HepG2 (cell line): ENCODE measurements around the gene DDX24. TPM values are rescaled to one million over a fixed set of nuclear protein-coding genes. Genes with fewer than 3 reads are reported as not detected.

ENCODE experiments used
- ATAC-seq: fragments of 200-7000 bp; cut with Tn5 transposase; 3 replicates; pipeline ENCODE4 v1.9.1; 2020; ENCODE audit warnings: mild to moderate bottlenecking, moderate library complexity
- BruUV-seq: library from RNA; stranded (reverse); fragments of 400-500 nt; replicated peaks from 2 replicates; lab custom pipeline; 2021; lab: Mats Ljungman, UMichigan
- CTCF ChIA-PET: fragments of 300-600 bp; formaldehyde crosslinking; extraction: SDS; loops from one replicate; lab custom pipeline; 2021; ENCODE audit warnings: low total read pairs, inconsistent platforms, low intra/inter-chr PET ratio; lab: Yijun Ruan, JAX
- POLR2A ChIA-PET: fragments of 350-600 bp; sonication (Branson Sonifier 250); formaldehyde crosslinking; loops from one replicate; lab custom pipeline; 2020; ENCODE audit warnings: antibody characterized with exemption, inconsistent platforms; lab: Yijun Ruan, JAX
- DNase-seq: peaks from one replicate; pipeline ENCODE4 v3.0.0-alpha.2; 2015; ENCODE audit warnings: low spot score
- FAIRE-seq: peaks from 3 replicates; lab custom pipeline; 2011; peaks lifted over from hg19 to GRCh38; lab: Jason Lieb, UNC
- H2AFZ ChIP-seq: one replicate; pipeline ENCODE4 v1.6.1; 2011; ENCODE audit warnings: low read length, inconsistent platforms
- H3K27ac ChIP-seq: fragments of 300-600 bp; 3 replicates; pipeline ENCODE4 v1.8.0; 2011; ENCODE audit warnings: mixed run types, mild to moderate bottlenecking, mixed read lengths, low read length, inconsistent platforms; ENCODE audit not compliant: insufficient read depth; ENCODE audit errors: extremely low read length
- H3K27me3 ChIP-seq, 2 experiments: fragments of 200-600 bp in 1 of 2; 2 replicates in 1 of 2; 3 replicates in 1 of 2; pipeline versions ENCODE4 v1.6.0 to v1.8.0; 2011; ENCODE audit warnings: low read length in 2 of 2, mild to moderate bottlenecking in 2 of 2, moderate library complexity in 2 of 2, inconsistent platforms in 1 of 2; ENCODE audit not compliant: insufficient read depth in 2 of 2, control insufficient read depth in 1 of 2
- H3K36me3 ChIP-seq, 2 experiments: fragments of 200-600 bp in 1 of 2; replicated peaks in 1 of 2; 2 replicates in 1 of 2; 3 replicates in 1 of 2; pipeline versions ENCODE4 v1.5.1 to v1.8.0; 2011; ENCODE audit warnings: low read length in 2 of 2, inconsistent platforms in 1 of 2; ENCODE audit not compliant: insufficient read depth in 2 of 2, control insufficient read depth in 1 of 2
- H3K4me1 ChIP-seq: 2 replicates; pipeline ENCODE4 v1.5.1; 2012; ENCODE audit warnings: low read length, inconsistent platforms; ENCODE audit not compliant: insufficient read depth
- H3K4me2 ChIP-seq: 2 replicates; pipeline ENCODE4 v1.6.0; 2011; ENCODE audit warnings: low read depth, low read length, inconsistent platforms
- H3K4me3 ChIP-seq, 3 experiments: fragments of 200-600 bp in 1 of 3; sonication (generic), shearing (Covaris generic) in 1 of 3; replicated peaks in 1 of 3; 2 replicates each; pipeline ENCODE4 v1.5.1; 2011 to 2016; ENCODE audit warnings: low read length in 3 of 3, inconsistent platforms in 2 of 3, low read depth in 2 of 3, mild to moderate bottlenecking in 2 of 3, control low read depth in 1 of 3, mixed read lengths in 1 of 3; ENCODE audit not compliant: insufficient read depth in 1 of 3
- H3K79me2 ChIP-seq: one replicate; pipeline ENCODE4 v1.6.1; 2011; ENCODE audit warnings: low read length, inconsistent platforms; ENCODE audit not compliant: insufficient read depth
- H3K9ac ChIP-seq: 2 replicates; pipeline ENCODE4 v1.6.0; 2011; ENCODE audit warnings: mild to moderate bottlenecking, low read depth, low read length, inconsistent platforms; ENCODE audit not compliant: insufficient read depth
- H3K9me3 ChIP-seq: 2 replicates; pipeline ENCODE4 v1.5.1; 2012; ENCODE audit warnings: mild to moderate bottlenecking, low read length
- H4K20me1 ChIP-seq: 2 replicates; pipeline ENCODE4 v1.6.0; 2011; ENCODE audit warnings: inconsistent platforms, mild to moderate bottlenecking, low read length, moderate library complexity; ENCODE audit not compliant: insufficient read depth
- FOSL2 ChIP-seq: sonication (generic); formaldehyde crosslinking; IDR thresholded peaks from 2 replicates; pipeline ENCODE4 v1.4.0; 2020; ENCODE audit warnings: missing genetic modification reagents
- MAFK ChIP-seq, 2 experiments: IDR thresholded peaks in 1 of 2; conservative IDR thresholded peaks in 1 of 2; 2 replicates each; pipeline ENCODE4 v1.6.1; 2011; ENCODE audit warnings: improper control_type of control experiment in 2 of 2, low read length in 2 of 2
- MNT ChIP-seq: fragments of 450-650 bp; IDR thresholded peaks from 2 replicates; pipeline ENCODE4 v1.6.1; 2016
- MTA1 ChIP-seq: sonication (generic); formaldehyde crosslinking; IDR thresholded peaks from 2 replicates; pipeline ENCODE4 v1.4.0; 2020; ENCODE audit warnings: missing genetic modification reagents, mild to moderate bottlenecking, borderline replicate concordance
- YY1 ChIP-seq: IDR thresholded peaks from 2 replicates; pipeline ENCODE4 v1.6.1; 2011; ENCODE audit warnings: low read length, low read depth, moderate library complexity, mild to moderate bottlenecking; ENCODE audit not compliant: insufficient read depth, insufficient replicate concordance
- ZNF768 ChIP-seq: sonication (generic); formaldehyde crosslinking; IDR thresholded peaks from 2 replicates; pipeline ENCODE4 v1.4.0; 2020; ENCODE audit warnings: missing genetic modification reagents
- ZNF792 ChIP-seq: IDR thresholded peaks from 2 replicates; pipeline ENCODE4 v1.6.1; 2016
- WGBS: methylation state at CpG from one replicate; pipeline ENCODE4 v1.1.6; 2017; ENCODE audit warnings: low lambda C conversion rate; 5-methylcytosine and 5-hydroxymethylcytosine counted together
- in situ Hi-C: cut with HindIII; loops from 2 replicates; pipeline ENCODE4 v1.10.0; 2017; ENCODE audit warnings: low pct_unique_long_range_greater_than_20kb; ENCODE audit not compliant: extremely low pct_ligation_motif_present
- intact Hi-C: fragments of 100-400 bp; cut with micrococcal nuclease; formaldehyde crosslinking; loops from one replicate; pipeline ENCODE4 v1.10.0; 2022; ENCODE audit not compliant: unreplicated experiment
- polyA plus RNA-seq, 8 experiments: library from polyadenylated mRNA; depleted of rRNA in 3 of 8; stranded (reverse) in 7 of 8; unstranded in 1 of 8; fragments of >200 nt; fragmentation: Illumina TruSeq in 4 of 8; extraction: Trizol in 4 of 8; gene quantifications; 2 replicates each; pipeline versions ENCODE4 v1.2.1 to v1.2.3, GENCODE V29; 2011 to 2016; ENCODE audit warnings: low read depth in 4 of 8, missing spikeins in 1 of 8, mixed read lengths in 1 of 8; ENCODE audit not compliant: insufficient read depth in 1 of 8
- total RNA-seq, 5 experiments: library from RNA; depleted of rRNA; stranded (reverse); fragments of >200 nt; fragmentation: Illumina TruSeq; extraction: Trizol; gene quantifications; 2 replicates each; pipeline ENCODE4 v1.2.3, GENCODE V29; 2016; ENCODE audit warnings: low read depth in 1 of 5

Gene DDX24
- total and polyA plus RNA-seq, 2 of the 13 experiments (the other 11 are each of a cell fraction or from before 2014, with no cell fraction given), result 67.3 to 149 TPM

DNA sequence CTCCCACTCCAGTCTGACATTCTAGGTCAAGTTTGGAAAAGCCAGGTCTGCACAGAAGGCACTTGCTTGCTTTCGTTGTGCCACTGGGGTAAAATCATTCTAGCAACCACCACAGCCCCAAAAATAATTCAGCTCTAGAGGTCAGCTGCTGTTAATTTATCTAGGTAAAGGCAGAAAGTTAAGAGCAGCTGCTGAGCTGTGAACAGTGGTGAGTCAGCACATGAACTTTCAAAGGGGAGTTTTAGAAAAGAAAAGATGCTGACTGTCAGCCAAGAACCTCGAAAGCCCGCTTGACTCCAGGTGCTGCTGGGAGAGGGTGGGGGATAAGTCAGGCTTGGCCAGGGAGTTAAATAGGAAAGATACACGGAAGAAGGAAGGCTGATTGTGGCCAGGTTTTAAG is 71.2 kb downstream of the DDX24 start:
- TF ChIP-seq MNT (no peak), MAFK (conservative IDR thresholded peaks at IDR 0.05 in 1 of 2, IDR thresholded peaks at IDR 0.05 in 1 of 2; ENCODE audit: low read length in 2 of 2) (peak in 1 of 2 experiments; percentile 32; a peak in 2 of 4 replicates)
- no peak overlapping the region for H3K27ac ChIP-seq
- POLR2A ChIA-PET, result no interaction called here
- CTCF ChIA-PET, result no interaction called here
- no peak overlapping the region for H2AFZ ChIP-seq
- H3K9me3 ChIP-seq, result no peaks in the 10 kb centered on the region
- no peak overlapping the region for H3K4me3 ChIP-seq
- H3K4me1 ChIP-seq, result peaks cover 32% of the 10 kb centered on the region
- intact Hi-C loops, result no loop called here
- ATAC-seq, result no peak
- in situ Hi-C loops, result no loop called here
- H3K79me2 ChIP-seq, result no peaks in the 10 kb centered on the region
- no peaks in the 10 kb centered on the region for H3K36me3 ChIP-seq
- 9% methylated on average over 4 of the region's 4 CpGs for WGBS
- no peak for FAIRE-seq
- H3K27me3 ChIP-seq, result no peaks in the 10 kb centered on the region; a peak in 2 of 5 replicates
- no peaks in the 10 kb centered on the region for H4K20me1 ChIP-seq
- no TSS peak for BruUV-seq
- no peak overlapping the region for H3K4me2 ChIP-seq
- H3K9ac ChIP-seq, result no peak overlapping the region
- DNase-seq, result no peak

DNA sequence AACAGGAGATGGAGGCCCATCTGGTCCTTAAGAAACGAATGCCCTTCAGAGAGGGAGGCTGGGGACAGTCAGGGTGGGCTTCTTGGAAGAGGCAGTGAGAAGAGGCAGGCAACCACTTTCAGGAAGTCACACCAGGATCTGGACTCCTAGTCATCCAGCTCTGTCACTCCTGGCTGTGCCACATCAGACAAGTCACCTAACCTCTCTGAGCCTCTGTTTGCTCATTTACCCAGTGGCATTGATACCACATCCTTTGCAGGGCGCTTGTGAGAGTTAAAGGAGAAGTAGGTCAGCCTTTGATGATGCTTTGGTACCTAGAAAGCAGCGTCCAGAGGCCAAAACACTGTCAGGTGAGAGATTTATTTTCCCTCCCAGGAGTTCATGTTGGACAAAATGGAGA is 72.8 kb downstream of the DDX24 start:
- Histone ChIP-seq H3K27ac (no peak overlapping the region), H3K4me2 (no peak overlapping the region), H3K27me3 (no peaks in the 10 kb centered on the region; a peak in 1 of 5 replicates), H4K20me1 (no peaks in the 10 kb centered on the region), H2AFZ (no peak overlapping the region), H3K36me3 (no peaks in the 10 kb centered on the region), H3K9ac (no peak overlapping the region), H3K9me3 (no peaks in the 10 kb centered on the region), H3K79me2 (no peaks in the 10 kb centered on the region), H3K4me1 (peaks cover 48% of the 10 kb centered on the region), H3K4me3 (no peak overlapping the region)
- WGBS, result 44% methylated on average over 3 of the region's 3 CpGs
- no TSS peak for BruUV-seq
- intact Hi-C loops (no loop called here), in situ Hi-C loops (no loop called here)
- FAIRE-seq (no peak), ATAC-seq (no peak), DNase-seq (no peak)
- ChIA-PET POLR2A (no interaction called here), CTCF (no interaction called here)
- TF ChIP-seq YY1 (no peak), ZNF792 (no peak), ZNF768 (CRISPR knock-in tag) (peak; percentile 88), MTA1 (CRISPR knock-in tag) (no peak), FOSL2 (no peak)
